Activated T-cell treated with anti-CD3 and anti-CD28 coated beads, Interleukin-2, amount 50 U/mL, for 24 hours (primary cell): ENCODE data around the gene HOXD9.

Experiments used
- DNase-seq: peaks from one replicate; pipeline ENCODE4 v3.0.0-alpha.2; 2020
- H3K27ac Mint-ChIP-seq: 2 replicates; pipeline ENCODE4 v1.8.0; 2020; ENCODE audit warnings: mild to moderate bottlenecking, mixed read lengths
- H3K27me3 Mint-ChIP-seq: 2 replicates; pipeline ENCODE4 v1.8.0; 2020; ENCODE audit warnings: mixed read lengths
- H3K36me3 Mint-ChIP-seq: 2 replicates; pipeline ENCODE4 v1.8.0; 2020; ENCODE audit warnings: low read depth, mixed read lengths
- H3K4me1 Mint-ChIP-seq: 2 replicates; pipeline ENCODE4 v1.8.0; 2020; ENCODE audit warnings: low read depth, mixed read lengths
- H3K4me3 Mint-ChIP-seq: 2 replicates; pipeline ENCODE4 v1.8.0; 2020; ENCODE audit warnings: mild to moderate bottlenecking, moderate library complexity, mixed read lengths
- H3K9me3 Mint-ChIP-seq: 2 replicates; pipeline ENCODE4 v1.8.0; 2020; ENCODE audit warnings: mixed read lengths

Gene HOXD9

DNA sequence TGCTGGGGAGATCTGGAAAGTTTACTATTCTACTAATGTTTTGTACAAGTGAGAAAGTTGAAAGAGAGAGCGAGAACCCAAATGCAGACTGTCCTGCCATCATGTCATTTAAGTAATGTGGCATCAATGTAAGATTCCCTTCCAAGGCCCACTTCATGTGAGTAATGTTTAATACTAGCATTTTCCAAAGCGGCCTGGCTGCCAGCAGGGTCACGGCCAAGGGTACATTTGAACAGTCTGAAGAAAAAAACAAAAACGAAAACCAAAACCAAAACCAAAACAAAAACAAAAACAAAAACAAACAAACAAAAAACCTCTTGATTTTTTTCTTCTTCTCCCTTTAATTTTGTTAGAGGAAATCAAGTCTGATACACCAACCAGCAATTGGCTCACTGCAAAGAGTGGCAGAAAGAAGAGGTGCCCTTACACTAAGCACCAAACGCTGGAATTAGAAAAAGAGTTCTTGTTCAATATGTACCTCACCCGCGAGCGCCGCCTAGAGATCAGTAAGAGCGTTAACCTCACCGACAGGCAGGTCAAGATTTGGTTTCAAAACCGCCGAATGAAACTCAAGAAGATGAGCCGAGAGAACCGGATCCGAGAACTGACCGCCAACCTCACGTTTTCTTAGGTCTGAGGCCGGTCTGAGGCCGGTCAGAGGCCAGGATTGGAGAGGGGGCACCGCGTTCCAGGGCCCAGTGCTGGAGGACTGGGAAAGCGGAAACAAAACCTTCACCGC lies 3.7 kb upstream of the HOXD9 start:
- H3K36me3 Mint-ChIP-seq = no peaks in the 10 kb centered on the region
- no peak overlapping the region for H3K27ac Mint-ChIP-seq
- no peak overlapping the region for H3K4me3 Mint-ChIP-seq
- H3K4me1 Mint-ChIP-seq = peaks cover 10% of the 10 kb centered on the region
- no peak for DNase-seq
- peaks cover 3% of the 10 kb centered on the region for H3K9me3 Mint-ChIP-seq
- H3K27me3 Mint-ChIP-seq = peaks cover 91% of the 10 kb centered on the region

DNA sequence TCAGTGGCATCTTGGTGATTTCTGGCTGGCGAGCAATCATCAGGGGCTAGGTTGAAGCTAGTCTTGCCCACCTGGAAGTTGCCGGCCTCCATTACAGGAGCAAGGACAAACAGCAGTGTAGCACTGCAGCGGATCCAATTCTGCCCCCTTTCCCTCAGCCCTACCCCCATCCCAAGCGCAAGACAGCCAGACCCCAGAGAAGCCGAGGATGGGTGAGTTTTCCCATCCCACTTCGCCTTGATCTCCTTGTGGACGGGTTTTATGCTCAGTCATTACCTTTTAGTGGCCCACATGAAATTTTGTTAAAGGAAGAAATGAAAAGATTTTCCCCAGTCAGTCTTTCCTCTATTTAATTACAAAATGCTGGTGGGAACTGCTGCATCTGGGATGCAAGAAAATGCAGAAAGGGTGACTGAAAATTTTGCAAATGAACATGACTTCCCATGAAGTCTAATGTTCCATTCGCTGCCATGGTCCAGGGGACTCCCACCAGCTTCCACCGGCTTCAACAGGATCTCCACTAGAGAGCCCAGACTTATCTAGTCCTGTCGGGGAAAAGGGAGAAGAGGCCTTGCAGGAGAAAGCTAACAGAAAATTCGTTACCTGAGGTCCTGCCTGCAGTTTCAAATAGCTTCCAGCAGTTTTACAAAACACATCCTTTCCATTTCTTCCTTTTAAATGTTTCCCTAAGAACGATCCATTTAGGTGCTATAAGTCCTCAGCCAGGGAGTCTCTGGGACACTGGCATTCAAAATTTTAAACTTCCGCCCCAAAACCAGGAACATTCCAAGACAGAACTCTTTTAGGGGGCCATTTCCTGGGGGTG lies 1.9 kb upstream of the HOXD9 start:
- Mint-ChIP-seq H3K9me3 (peaks cover 3% of the 10 kb centered on the region), H3K36me3 (no peaks in the 10 kb centered on the region), H3K27ac (no peak overlapping the region), H3K27me3 (peaks cover 91% of the 10 kb centered on the region), H3K4me1 (peaks cover 13% of the 10 kb centered on the region), H3K4me3 (no peak overlapping the region)
- no peak for DNase-seq

DNA sequence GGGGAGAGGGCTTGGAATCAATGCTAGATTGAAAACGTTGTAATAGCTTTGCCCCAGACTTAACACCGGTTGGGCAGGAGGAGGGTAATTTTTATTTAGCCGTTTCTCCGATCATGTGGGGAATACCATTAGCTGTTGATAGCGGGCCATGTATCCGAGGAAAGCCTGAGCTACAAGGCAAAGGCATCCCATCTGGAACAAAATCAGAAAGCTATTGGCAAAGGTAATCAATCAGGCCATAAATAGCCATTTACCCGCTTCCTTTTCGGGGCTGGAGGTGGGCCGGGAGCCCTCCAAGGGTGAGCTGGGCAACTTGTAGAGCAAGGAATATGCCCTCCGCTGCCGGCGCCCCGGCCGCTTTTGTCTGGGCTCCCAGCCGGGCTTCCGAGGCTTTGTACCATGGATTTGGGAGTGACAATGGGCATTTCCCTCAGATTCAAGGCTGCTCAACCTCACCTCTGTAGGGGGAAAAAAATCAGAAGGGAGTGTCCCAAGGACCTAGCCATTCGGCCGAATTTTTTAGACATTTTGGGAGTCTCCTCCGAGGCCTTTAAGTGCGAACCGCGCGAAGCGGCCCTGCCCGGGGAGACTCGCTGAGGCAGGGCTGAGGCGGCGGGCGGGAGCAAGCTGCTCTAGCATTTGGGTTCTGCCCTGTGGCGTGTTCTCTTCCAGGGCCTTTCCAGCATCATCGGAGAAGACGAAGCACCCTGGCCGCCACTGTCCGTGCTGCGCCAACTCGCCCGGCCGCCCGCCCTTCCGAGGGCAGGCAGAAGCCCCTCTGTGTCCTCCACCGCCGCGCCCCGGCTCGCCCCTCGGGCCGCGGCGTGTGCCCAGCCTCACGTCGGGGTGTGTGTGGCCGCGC lies 1.1 kb upstream of the HOXD9 start:
- Mint-ChIP-seq H3K27ac (no peak overlapping the region), H3K9me3 (peaks cover 3% of the 10 kb centered on the region), H3K4me1 (peaks cover 13% of the 10 kb centered on the region), H3K4me3 (no peak overlapping the region), H3K27me3 (peaks cover 91% of the 10 kb centered on the region), H3K36me3 (no peaks in the 10 kb centered on the region)
- DNase-seq = no peak

GRCh38 chr2:176122052-176122682 lies 352 bp upstream of the HOXD9 start:
- peaks cover 3% of the 10 kb centered on the region for H3K9me3 Mint-ChIP-seq
- H3K4me3 Mint-ChIP-seq = peak overlapping the region; percentile 43
- H3K4me1 Mint-ChIP-seq = peaks cover 13% of the 10 kb centered on the region
- no peak for DNase-seq
- H3K36me3 Mint-ChIP-seq = no peaks in the 10 kb centered on the region
- H3K27ac Mint-ChIP-seq = peak overlapping the region; percentile 74
- H3K27me3 Mint-ChIP-seq = peaks cover 91% of the 10 kb centered on the region

DNA sequence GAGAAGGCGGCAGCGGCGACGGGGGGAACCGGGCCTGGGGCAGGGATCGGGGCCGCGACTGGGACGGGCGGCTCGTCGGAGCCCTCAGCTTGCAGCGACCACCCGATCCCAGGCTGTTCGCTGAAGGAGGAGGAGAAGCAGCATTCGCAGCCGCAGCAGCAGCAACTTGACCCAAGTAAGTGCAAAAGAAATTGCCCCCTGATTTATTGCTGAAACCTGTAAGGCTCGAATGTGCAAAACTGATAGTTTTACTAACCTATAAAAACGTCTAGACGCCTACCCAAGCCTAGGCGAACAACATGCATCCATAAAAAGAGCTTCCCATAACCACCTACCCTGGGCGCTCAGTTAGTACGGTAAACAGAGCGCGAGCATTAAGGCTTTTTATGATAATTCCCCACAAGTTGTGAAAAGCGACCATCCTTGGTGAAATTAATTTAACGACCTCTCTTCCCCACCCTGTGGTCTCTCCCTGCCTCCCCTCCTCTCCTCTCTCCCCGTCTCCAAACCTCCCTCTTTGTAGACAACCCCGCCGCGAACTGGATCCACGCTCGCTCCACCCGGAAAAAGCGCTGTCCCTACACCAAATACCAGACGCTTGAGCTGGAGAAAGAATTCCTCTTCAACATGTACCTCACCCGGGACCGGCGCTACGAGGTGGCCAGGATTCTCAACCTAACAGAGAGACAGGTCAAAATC lies 1.0 kb downstream of the HOXD9 start:
- Mint-ChIP-seq H3K4me1 (peaks cover 20% of the 10 kb centered on the region), H3K9me3 (peaks cover 3% of the 10 kb centered on the region), H3K36me3 (no peaks in the 10 kb centered on the region), H3K27ac (no peak overlapping the region), H3K27me3 (peaks cover 92% of the 10 kb centered on the region), H3K4me3 (peak overlapping the region; percentile 16)
- no peak for DNase-seq

- Mint-ChIP-seq H3K36me3 (no peaks in the 10 kb centered on the region), H3K4me1 (peaks cover 22% of the 10 kb centered on the region), H3K27me3 (peaks cover 92% of the 10 kb centered on the region), H3K4me3 (peak overlapping the region; percentile 16), H3K27ac (peak overlapping the region; percentile 11), H3K9me3 (no peaks in the 10 kb centered on the region)
- no peak for DNase-seq
These were observed 1.8 kb downstream of the HOXD9 start for GRCh38 chr2:176124110-176124946.

DNA sequence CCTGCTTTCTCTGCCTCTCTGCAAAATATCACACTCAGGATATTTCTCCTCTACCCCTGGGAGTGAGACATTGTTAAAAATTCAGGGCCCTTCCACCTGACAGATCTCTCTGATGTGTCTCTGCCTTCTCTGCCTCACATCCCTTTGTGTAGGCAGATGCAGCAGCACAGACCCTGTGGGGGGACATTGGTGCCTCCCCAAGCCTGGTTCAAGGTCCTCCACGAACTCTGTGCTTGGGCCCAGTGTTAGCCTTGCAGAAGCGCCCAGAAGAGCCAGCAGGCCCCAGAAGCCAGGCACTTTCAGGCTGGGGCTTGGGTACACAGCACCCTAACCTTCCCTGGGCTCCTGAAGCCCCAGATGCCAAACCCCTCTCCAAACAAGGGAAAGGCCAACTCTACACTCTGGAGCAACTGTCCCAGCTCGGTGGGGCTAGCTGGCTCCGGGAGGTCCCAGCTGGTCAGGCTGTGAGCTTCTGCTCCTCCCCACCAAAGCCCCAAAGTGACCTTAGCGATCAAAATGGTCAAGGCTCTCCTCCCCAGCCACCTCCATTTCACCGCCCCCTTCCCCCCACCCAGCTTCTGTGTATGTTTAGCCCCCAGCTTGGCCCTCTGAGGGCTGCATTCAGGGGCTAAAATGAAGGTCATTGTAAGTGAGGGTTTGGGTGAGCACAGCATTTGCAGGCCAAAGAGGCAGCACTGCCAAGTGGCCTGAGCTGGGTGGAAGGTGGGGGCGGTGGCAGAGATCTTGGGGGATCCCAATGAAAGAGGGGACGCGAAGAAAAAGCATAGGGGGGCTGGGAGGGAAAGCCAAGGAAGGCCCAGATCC lies 2.6 kb downstream of the HOXD9 start:
- H3K9me3 Mint-ChIP-seq = no peaks in the 10 kb centered on the region
- H3K27ac Mint-ChIP-seq = peak overlapping the region; percentile 11
- H3K36me3 Mint-ChIP-seq = no peaks in the 10 kb centered on the region
- H3K27me3 Mint-ChIP-seq = peaks cover 87% of the 10 kb centered on the region
- H3K4me3 Mint-ChIP-seq = no peak overlapping the region
- peaks cover 22% of the 10 kb centered on the region for H3K4me1 Mint-ChIP-seq
- DNase-seq = no peak

DNA sequence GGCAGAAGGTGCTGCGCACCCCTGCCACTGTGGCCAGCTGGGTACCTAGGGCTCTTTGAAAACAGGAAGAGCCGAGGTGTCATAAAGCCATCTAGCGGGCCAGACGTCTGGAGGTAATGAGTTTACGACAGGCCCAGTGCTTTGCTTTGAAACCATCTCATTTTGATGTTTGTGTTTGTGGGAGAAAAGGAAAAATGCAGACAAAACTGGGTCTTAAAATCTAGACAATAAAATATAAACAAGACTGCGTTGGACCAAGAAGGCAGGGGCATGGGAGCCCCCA lies 3.2 kb downstream of the HOXD9 start:
- DNase-seq = no peak
- H3K9me3 Mint-ChIP-seq = no peaks in the 10 kb centered on the region
- no peaks in the 10 kb centered on the region for H3K36me3 Mint-ChIP-seq
- no peak overlapping the region for H3K4me3 Mint-ChIP-seq
- peaks cover 24% of the 10 kb centered on the region for H3K4me1 Mint-ChIP-seq
- H3K27me3 Mint-ChIP-seq = peaks cover 84% of the 10 kb centered on the region
- no peak overlapping the region for H3K27ac Mint-ChIP-seq

DNA sequence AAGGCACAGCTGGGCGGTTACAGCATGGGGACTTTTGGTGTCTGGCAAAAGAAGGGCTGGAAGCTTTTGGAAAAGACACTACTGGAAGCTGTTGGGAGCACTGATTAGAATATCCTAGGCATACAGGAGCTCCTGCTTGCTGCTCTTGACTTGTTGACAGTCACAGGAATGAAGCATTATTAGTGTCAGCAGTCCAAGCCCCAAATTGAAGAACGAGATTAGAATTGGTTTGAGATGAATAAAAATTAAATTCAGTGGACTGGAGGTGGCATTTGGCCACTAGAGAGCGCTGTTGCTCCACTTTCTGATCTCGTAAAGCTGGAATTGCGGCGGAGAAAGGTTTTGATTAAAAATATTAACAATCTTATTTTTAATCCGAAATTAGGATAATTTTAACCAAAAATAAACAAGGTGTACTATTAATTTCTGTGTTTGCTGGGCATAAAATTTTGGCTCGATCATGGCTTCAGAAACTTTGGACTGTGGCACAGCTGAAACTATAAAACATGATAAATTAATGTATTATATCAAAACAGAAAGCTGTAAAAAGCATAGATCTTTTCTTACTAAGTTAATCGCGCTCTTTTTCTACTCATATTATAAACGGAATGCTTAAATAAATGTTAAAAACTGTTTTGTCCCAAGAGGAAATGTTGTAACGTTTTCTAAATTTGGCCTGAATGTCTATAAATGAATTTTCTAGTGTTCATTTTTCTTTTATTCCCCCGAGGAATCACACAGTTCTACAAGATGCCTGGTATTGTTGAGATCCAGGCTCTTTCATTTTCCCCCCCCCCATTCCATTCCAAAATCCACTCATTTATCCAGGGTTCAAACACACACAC lies 4.6 kb downstream of the HOXD9 start:
- Mint-ChIP-seq H3K27ac (no peak overlapping the region), H3K36me3 (no peaks in the 10 kb centered on the region), H3K27me3 (peaks cover 83% of the 10 kb centered on the region), H3K4me3 (no peak overlapping the region), H3K9me3 (no peaks in the 10 kb centered on the region), H3K4me1 (peaks cover 34% of the 10 kb centered on the region)
- peak; percentile 70 for DNase-seq

DNA sequence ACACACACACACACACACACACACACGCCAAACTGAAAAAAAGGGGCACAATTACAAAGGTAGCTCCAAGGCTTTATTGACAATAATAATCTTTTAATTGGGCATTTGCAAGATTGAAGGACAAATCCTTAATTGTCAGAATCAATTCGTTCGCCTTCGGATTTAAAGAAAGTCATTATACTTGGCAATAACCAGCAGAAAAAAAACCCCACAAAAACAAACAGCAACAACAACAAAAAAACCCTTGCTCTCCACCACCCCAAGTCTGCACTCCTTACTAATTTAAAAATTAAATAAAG lies 5.2 kb downstream of the HOXD9 start:
- DNase-seq = no peak
- no peaks in the 10 kb centered on the region for H3K36me3 Mint-ChIP-seq
- peak overlapping the region; percentile 28 for H3K4me3 Mint-ChIP-seq
- H3K4me1 Mint-ChIP-seq = peaks cover 35% of the 10 kb centered on the region
- H3K27me3 Mint-ChIP-seq = peaks cover 84% of the 10 kb centered on the region
- H3K9me3 Mint-ChIP-seq = no peaks in the 10 kb centered on the region
- no peak overlapping the region for H3K27ac Mint-ChIP-seq

DNA sequence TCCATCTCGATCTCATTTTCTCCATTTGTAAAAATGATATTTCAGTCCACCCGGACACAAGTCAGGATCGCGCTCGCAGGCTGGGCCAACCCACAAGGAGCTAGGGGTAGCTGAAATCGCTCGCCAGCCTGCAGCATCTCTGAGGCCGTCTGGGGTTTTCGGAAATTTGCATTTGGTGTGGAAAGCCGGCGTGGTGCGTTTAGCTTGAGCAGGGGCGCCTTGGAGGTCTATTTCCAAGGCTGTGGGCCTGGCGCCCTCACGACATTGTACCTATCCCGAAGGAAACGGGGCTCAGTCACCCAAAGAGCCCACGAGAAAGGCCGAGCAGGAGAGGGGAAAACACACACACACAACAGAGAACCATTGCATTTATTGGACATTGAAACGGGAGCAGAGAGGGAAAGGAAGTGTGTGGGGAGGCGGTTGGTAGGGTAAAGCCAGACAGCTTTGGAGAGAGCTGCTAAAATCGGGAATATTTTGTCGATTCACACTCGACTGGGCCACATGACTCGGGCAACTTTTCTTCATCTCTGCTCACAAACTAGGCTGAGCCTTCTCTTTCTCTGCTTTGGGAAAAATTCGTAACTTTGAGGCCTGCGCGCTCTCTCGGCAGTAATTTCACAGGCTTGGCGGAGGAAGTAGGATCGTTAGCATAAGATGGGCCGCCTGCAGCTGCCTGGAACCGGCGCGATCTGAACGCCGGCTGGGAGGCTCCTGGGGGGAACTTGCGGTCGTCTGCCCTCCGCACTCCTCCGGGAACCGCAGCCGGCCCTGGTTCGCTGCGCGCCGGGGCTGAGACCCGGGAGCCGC lies 5.9 kb downstream of the HOXD9 start:
- Mint-ChIP-seq H3K4me3 (peak overlapping the region; percentile 28), H3K36me3 (no peaks in the 10 kb centered on the region), H3K27me3 (peaks cover 88% of the 10 kb centered on the region), H3K4me1 (peaks cover 35% of the 10 kb centered on the region), H3K9me3 (no peaks in the 10 kb centered on the region), H3K27ac (peak overlapping the region; percentile 35)
- peak; percentile 33 for DNase-seq
